CD14-positive monocyte (primary cell): ENCODE results near the gene EXOC6B. TPM values are rescaled to one million over a fixed set of nuclear protein-coding genes. Genes with fewer than 3 reads are reported as not detected.

Experiments
- DNase-seq, 3 donors: peaks; one replicate each; pipeline ENCODE4 v3.0.0-alpha.2; 2011 to 2022
- H2AFZ ChIP-seq: 2 replicates; pipeline ENCODE4 v1.6.0; 2012; ENCODE audit warnings: mild to moderate bottlenecking, low read depth, low read length, inconsistent platforms; ENCODE audit not compliant: insufficient read depth, poor library complexity, severe bottlenecking
- H3K27ac ChIP-seq, 2 donors: 1 replicate in 1 of 2; 2 replicates in 1 of 2; pipeline ENCODE4 v1.5.1; 2012 to 2013; ENCODE audit warnings: low read length in 2 of 2, control low read depth in 1 of 2, inconsistent platforms in 1 of 2, low read depth in 1 of 2, mild to moderate bottlenecking in 1 of 2
- H3K27me3 ChIP-seq, 2 donors: one replicate each; pipeline versions ENCODE4 v1.6.0 to v1.6.1; 2011 to 2013; ENCODE audit warnings: low read length in 2 of 2; ENCODE audit not compliant: control insufficient read depth in 2 of 2, insufficient read depth in 2 of 2
- H3K36me3 ChIP-seq, 2 donors: replicated peaks in 1 of 2; 1 replicate in 1 of 2; 2 replicates in 1 of 2; pipeline versions ENCODE4 v1.5.1 to v1.6.1; 2012 to 2013; ENCODE audit warnings: low read length in 2 of 2, control low read depth in 1 of 2, inconsistent platforms in 1 of 2, mild to moderate bottlenecking in 1 of 2; ENCODE audit not compliant: insufficient read depth in 2 of 2, control insufficient read depth in 1 of 2
- H3K4me1 ChIP-seq, 2 donors: 1 replicate in 1 of 2; 2 replicates in 1 of 2; pipeline versions ENCODE4 v1.5.1 to v1.6.1; 2012 to 2013; ENCODE audit warnings: low read length in 2 of 2, control low read depth in 1 of 2, inconsistent platforms in 1 of 2, mild to moderate bottlenecking in 1 of 2, moderate library complexity in 1 of 2; ENCODE audit not compliant: insufficient read depth in 2 of 2, control insufficient read depth in 1 of 2
- H3K4me2 ChIP-seq: replicated peaks from 2 replicates; pipeline ENCODE3; 2012; ENCODE audit warnings: low read length, moderate library complexity, mild to moderate bottlenecking; ENCODE audit not compliant: poor library complexity, severe bottlenecking; ENCODE audit errors: extremely low read depth
- H3K4me3 ChIP-seq, 3 experiments: fragments of 200-600 bp in 1 of 3; sonication (generic) in 1 of 3; replicated peaks in 1 of 3; 1 replicate in 2 of 3; 2 replicates in 1 of 3; pipeline ENCODE4 v1.5.1; 2011 to 2013; ENCODE audit warnings: low read length in 3 of 3, mild to moderate bottlenecking in 3 of 3, control low read depth in 2 of 3, low read depth in 2 of 3, inconsistent platforms in 1 of 3, moderate library complexity in 1 of 3
- H3K79me2 ChIP-seq: 2 replicates; pipeline ENCODE4 v1.6.0; 2012; ENCODE audit warnings: mild to moderate bottlenecking, control low read depth, inconsistent platforms, low read length, moderate library complexity; ENCODE audit not compliant: insufficient read depth
- H3K9ac ChIP-seq: 2 replicates; pipeline ENCODE4 v1.6.0; 2017; ENCODE audit warnings: low read length, mild to moderate bottlenecking; ENCODE audit not compliant: insufficient read depth, poor library complexity, severe bottlenecking
- H3K9me3 ChIP-seq, 2 donors: replicated peaks in 1 of 2; 1 replicate in 1 of 2; 2 replicates in 1 of 2; pipeline versions ENCODE4 v1.5.1 to v1.6.1; 2012 to 2013; ENCODE audit warnings: low read length in 2 of 2, control low read depth in 1 of 2; ENCODE audit not compliant: control insufficient read depth in 1 of 2, insufficient read depth in 1 of 2
- H4K20me1 ChIP-seq: 2 replicates; pipeline ENCODE4 v1.6.0; 2012; ENCODE audit warnings: mild to moderate bottlenecking, low read length, control low read depth, moderate library complexity; ENCODE audit not compliant: insufficient read depth
- H3K27ac Mint-ChIP-seq, 7 donors: one replicate each; pipeline ENCODE4 v1.8.0; 2020; ENCODE audit warnings: mild to moderate bottlenecking in 7 of 7, mixed read lengths in 7 of 7, moderate library complexity in 6 of 7, inconsistent platforms in 2 of 7
- H3K27me3 Mint-ChIP-seq, 3 donors: one replicate each; pipeline ENCODE4 v1.8.0; 2021 to 2022; ENCODE audit warnings: low read depth in 3 of 3, mild to moderate bottlenecking in 3 of 3, mixed read lengths in 3 of 3, moderate library complexity in 3 of 3, inconsistent platforms in 1 of 3
- H3K36me3 Mint-ChIP-seq, 2 donors: one replicate each; pipeline ENCODE4 v1.8.0; 2020; ENCODE audit warnings: mixed read lengths in 2 of 2, inconsistent platforms in 1 of 2, mild to moderate bottlenecking in 1 of 2
- H3K4me1 Mint-ChIP-seq: one replicate; pipeline ENCODE4 v1.8.0; 2020; ENCODE audit warnings: mild to moderate bottlenecking, mixed read lengths
- H3K4me3 Mint-ChIP-seq, 2 donors: one replicate each; pipeline ENCODE4 v1.8.0; 2020; ENCODE audit warnings: mild to moderate bottlenecking in 2 of 2, mixed read lengths in 2 of 2, moderate library complexity in 1 of 2
- H3K9me3 Mint-ChIP-seq, 7 donors: one replicate each; pipeline ENCODE4 v1.8.0; 2020 to 2022; ENCODE audit warnings: mixed read lengths in 7 of 7, mild to moderate bottlenecking in 6 of 7, moderate library complexity in 6 of 7, inconsistent platforms in 2 of 7
- CTCF ChIP-seq: fragments of 200-600 bp; IDR thresholded peaks from one replicate; pipeline ENCODE4 v1.8.0; 2022; ENCODE audit warnings: antibody characterized with exemption, mild to moderate bottlenecking
- WGBS: methylation state at CpG from one replicate; pipeline ENCODE4 v1.1.5; 2013; ENCODE audit warnings: missing lambda C conversion rate; ENCODE audit not compliant: insufficient coverage; 5-methylcytosine and 5-hydroxymethylcytosine counted together
- intact Hi-C, 2 donors: fragments of 100-400 bp; cut with micrococcal nuclease; formaldehyde crosslinking; loops; one replicate each; pipeline versions ENCODE4 v1.15.0 to v1.15.1; 2023
- polyA plus RNA-seq, 3 donors: library from polyadenylated mRNA; depleted of rRNA in 1 of 3; unstranded in 2 of 3; stranded (reverse) in 1 of 3; fragments of 300-500 nt in 2 of 3; fragments of >200 nt in 1 of 3; fragmentation: Illumina TruSeq in 2 of 3; gene quantifications; 1 replicate in 2 of 3; 2 replicates in 1 of 3; pipeline ENCODE4 v1.2.3, GENCODE V29; 2012 to 2021

Gene EXOC6B
- polyA plus RNA-seq, 3 donors = 1.8 to 2.8 (median 2.1) TPM

DNA sequence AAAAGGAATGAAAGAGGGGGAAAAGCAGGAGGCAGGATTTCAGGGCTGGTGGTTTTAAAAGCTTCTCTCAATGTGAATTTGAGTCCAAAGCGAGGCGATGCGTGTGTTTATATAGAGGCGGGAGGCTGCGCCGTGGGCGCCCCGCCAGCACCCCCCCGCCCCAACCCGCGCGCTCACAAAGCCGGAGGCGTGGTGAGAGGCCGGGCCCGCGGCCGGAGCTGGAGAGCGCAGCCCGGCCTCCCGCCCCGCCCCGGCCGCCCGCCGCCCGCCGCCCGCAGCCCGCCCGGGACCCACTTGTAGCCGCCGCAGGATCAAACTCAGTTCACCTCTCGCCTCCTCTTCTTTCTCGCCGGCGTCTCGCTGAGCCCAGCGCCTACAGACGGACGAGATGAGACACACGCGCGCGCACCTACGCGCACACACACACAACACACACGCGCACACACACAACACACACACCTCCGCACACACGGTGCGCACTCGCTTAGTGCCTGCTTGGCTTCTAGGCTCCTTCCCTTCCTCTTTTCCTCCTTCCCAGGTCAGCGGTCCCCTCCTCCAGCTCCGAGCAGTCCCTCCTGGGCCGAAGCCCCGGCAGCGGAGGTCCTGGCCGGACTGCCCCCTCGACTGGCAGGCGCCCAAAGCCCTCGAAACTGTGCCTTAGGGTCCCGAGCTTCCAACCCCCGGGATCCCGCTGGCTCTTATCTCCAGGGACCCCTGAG, 676.8 kb downstream of the EXOC6B start:
- Mint-ChIP-seq H3K27me3 (peaks cover 75 to 83% (median 78%) of the 10 kb centered on the region in 3 donors), H3K9me3 (peaks cover 2 to 30% (median 22%) of the 10 kb centered on the region in 7 donors), H3K36me3 (peaks cover 3 to 13% of the 10 kb centered on the region in 2 donors), H3K4me3 (peak overlapping the region; percentile 65 to 94), H3K27ac (peak overlapping the region in 1 of 7 donors; percentile 40), H3K4me1 (peaks cover 35% of the 10 kb centered on the region)
- no peak overlapping the region for H3K4me3 ChIP-seq
- TF ChIP-seq CTCF = no peak
- H4K20me1 ChIP-seq = no peaks in the 10 kb centered on the region
- peaks cover 10 to 18% of the 10 kb centered on the region in 2 donors for H3K9me3 ChIP-seq
- no peaks in the 10 kb centered on the region for H3K36me3 ChIP-seq
- peaks cover 3 to 11% of the 10 kb centered on the region in 2 donors for H3K4me1 ChIP-seq
- peak overlapping the region; percentile 22 for H3K4me2 ChIP-seq
- intact Hi-C loops = no loop called here
- no peak for DNase-seq
- H3K9ac ChIP-seq = no peak overlapping the region
- H2AFZ ChIP-seq = no peak overlapping the region
- under 1% methylated on average over 37 of the region's 65 CpGs for WGBS
- peaks cover 46 to 77% of the 10 kb centered on the region in 2 donors for H3K27me3 ChIP-seq
- H3K27ac ChIP-seq = no peak overlapping the region
- H3K79me2 ChIP-seq = no peaks in the 10 kb centered on the region

GRCh38 chr2:72148003-72148836, 677.6 kb downstream of the EXOC6B start:
- peaks cover 3 to 11% of the 10 kb centered on the region in 2 donors for H3K4me1 ChIP-seq

More at GRCh38 chr2:72148003-72148836, 677.6 kb downstream of the EXOC6B start:
- Histone ChIP-seq H3K36me3 (no peaks in the 10 kb centered on the region), H3K27ac (no peak overlapping the region), H3K79me2 (no peaks in the 10 kb centered on the region), H2AFZ (no peak overlapping the region), H3K9me3 (peaks cover 10 to 26% of the 10 kb centered on the region in 2 donors), H3K4me3 (no peak overlapping the region), H3K4me2 (peak overlapping the region; percentile 22), H3K27me3 (peaks cover 53 to 84% of the 10 kb centered on the region in 2 donors), H3K9ac (no peak overlapping the region), H4K20me1 (no peaks in the 10 kb centered on the region)
- 1% methylated on average over 39 of the region's 68 CpGs for WGBS
- peaks cover 2 to 30% (median 22%) of the 10 kb centered on the region in 7 donors for H3K9me3 Mint-ChIP-seq
- peaks cover 80 to 89% (median 85%) of the 10 kb centered on the region in 3 donors for H3K27me3 Mint-ChIP-seq
- H3K4me1 Mint-ChIP-seq = peaks cover 40% of the 10 kb centered on the region
- intact Hi-C loops = no loop called here
- no peak for TF ChIP-seq CTCF
- H3K36me3 Mint-ChIP-seq = peaks cover 3 to 13% of the 10 kb centered on the region in 2 donors
- DNase-seq = no peak
- peak overlapping the region; percentile 58 to 94 for H3K4me3 Mint-ChIP-seq
- H3K27ac Mint-ChIP-seq = peak overlapping the region in 1 of 7 donors; percentile 40
